Ishikawa (cell line): ENCODE results near the gene GOLGA2.

Source experiments
- CEBPB ChIP-seq: IDR thresholded peaks from 2 replicates; pipeline ENCODE4 v1.6.1; 2012
- CREB1 ChIP-seq: IDR thresholded peaks from 2 replicates; pipeline ENCODE4 v1.6.1; 2012; ENCODE audit warnings: low read depth
- EGR1 ChIP-seq: IDR thresholded peaks from 2 replicates; pipeline ENCODE4 v1.6.1; 2012
- EP300 ChIP-seq: IDR thresholded peaks from 2 replicates; pipeline ENCODE4 v1.6.1; 2012; ENCODE audit warnings: borderline replicate concordance
- FOXM1 ChIP-seq: IDR thresholded peaks from 2 replicates; pipeline ENCODE4 v1.6.1; 2012; ENCODE audit warnings: low read depth, borderline replicate concordance
- RAD21 ChIP-seq: IDR thresholded peaks from 2 replicates; pipeline ENCODE4 v1.6.1; 2012; ENCODE audit warnings: low read depth
- TAF1 ChIP-seq: IDR thresholded peaks from 2 replicates; pipeline ENCODE4 v1.6.1; 2012; ENCODE audit warnings: low read depth, mild to moderate bottlenecking
- TEAD4 ChIP-seq: IDR thresholded peaks from 2 replicates; pipeline ENCODE4 v1.6.1; 2012
- YY1 ChIP-seq: IDR thresholded peaks from 2 replicates; pipeline ENCODE4 v1.6.1; 2012; ENCODE audit warnings: low read depth
- ZBTB7A ChIP-seq: IDR thresholded peaks from 2 replicates; pipeline ENCODE4 v1.6.1; 2012; ENCODE audit warnings: low read depth
- TF ChIP-seq, protein P1 (sequence below): IDR thresholded peaks from 2 replicates; pipeline ENCODE4 v1.6.1; 2012

DNA sequence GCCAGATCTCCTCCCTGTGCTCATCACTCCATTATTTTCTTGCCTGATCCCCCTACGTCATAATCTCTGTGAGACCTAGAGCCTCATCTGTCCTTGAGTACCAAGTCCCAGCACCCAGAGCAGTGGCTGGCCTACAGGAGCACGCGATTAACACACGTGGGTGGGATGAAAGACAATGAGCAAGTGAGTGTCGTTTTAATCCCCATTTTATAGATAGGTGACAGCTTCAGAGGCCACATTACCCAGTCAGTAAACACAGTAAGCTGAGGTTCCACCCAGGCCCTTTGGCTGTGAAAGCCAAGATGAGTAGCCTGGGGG lies 29.1 kb upstream of the GOLGA2 start:
- TF ChIP-seq FOXM1 (no peak), YY1 (no peak), TAF1 (no peak), ZBTB7A (no peak), RAD21 (no peak), CREB1 (no peak), EGR1 (no peak), EP300 (no peak), TEAD4 (no peak), CEBPB (no peak)
- TF ChIP-seq, protein P1, sequence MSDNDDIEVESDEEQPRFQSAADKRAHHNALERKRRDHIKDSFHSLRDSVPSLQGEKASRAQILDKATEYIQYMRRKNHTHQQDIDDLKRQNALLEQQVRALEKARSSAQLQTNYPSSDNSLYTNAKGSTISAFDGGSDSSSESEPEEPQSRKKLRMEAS: no peak
